SK-N-SH (cell line): Measurements from ENCODE around the gene CLIC1. TPM values are rescaled to one million over a fixed set of nuclear protein-coding genes. Genes with fewer than 3 reads are reported as not detected.

Experiments
- CTCF ChIA-PET: fragments of 300-600, 350-600 bp; formaldehyde crosslinking; extraction: SDS; loops from one replicate; lab custom pipeline; 2021; lab: Yijun Ruan, JAX
- POLR2A ChIA-PET: fragments of 350-600 bp; sonication (Branson Sonifier 250); formaldehyde crosslinking; extraction: SDS; loops from one replicate; lab custom pipeline; 2020; ENCODE audit warnings: antibody characterized with exemption, inconsistent platforms; lab: Yijun Ruan, JAX
- DNase-seq: peaks from one replicate; pipeline ENCODE4 v3.0.0; 2012
- H2AFZ ChIP-seq: fragments of 200-600 bp; sonication (generic); 2 replicates; pipeline ENCODE4 v1.8.1; 2016; ENCODE audit warnings: antibody characterized with exemption, mild to moderate bottlenecking, low read depth
- H3F3A ChIP-seq: fragments of 200-600 bp; sonication (generic); replicated peaks from 2 replicates; pipeline ENCODE3; 2016; ENCODE audit warnings: antibody characterized with exemption, mild to moderate bottlenecking; ENCODE audit not compliant: insufficient read depth
- H3K27ac ChIP-seq, 2 experiments: fragments of 200-500 bp in 1 of 2; fragments of 200-600 bp in 1 of 2; sonication (Bioruptor generic) in 1 of 2; sonication (generic), shearing (Covaris generic) in 1 of 2; 2 replicates each; pipeline versions ENCODE4 v1.5.1 to v1.6.1; 2014 to 2016; ENCODE audit warnings: low read depth in 2 of 2, inconsistent platforms in 1 of 2, low read length in 1 of 2, mild to moderate bottlenecking in 1 of 2, mixed read lengths in 1 of 2
- H3K27me3 ChIP-seq: fragments of 200-600 bp; sonication (generic), shearing (Covaris generic); 2 replicates; pipeline ENCODE4 v1.6.1; 2016; ENCODE audit warnings: mixed run types; ENCODE audit not compliant: insufficient read depth
- H3K36me3 ChIP-seq, 2 experiments: fragments of 200-500 bp in 1 of 2; fragments of 200-600 bp in 1 of 2; sonication (Bioruptor generic) in 1 of 2; sonication (generic) in 1 of 2; replicated peaks in 1 of 2; 2 replicates each; pipeline versions ENCODE3 to v1.5.1; 2014 to 2016; ENCODE audit warnings: low read length in 1 of 2, mild to moderate bottlenecking in 1 of 2; ENCODE audit not compliant: insufficient read depth in 2 of 2, control insufficient read depth in 1 of 2
- H3K4me1 ChIP-seq, 2 experiments: fragments of 200-500 bp in 1 of 2; fragments of 200-600 bp in 1 of 2; sonication (Bioruptor generic) in 1 of 2; sonication (generic), shearing (Covaris generic) in 1 of 2; 2 replicates each; pipeline versions ENCODE4 v1.5.1 to v1.6.1; 2014 to 2016; ENCODE audit warnings: low read depth in 1 of 2, low read length in 1 of 2, mixed run types in 1 of 2; ENCODE audit not compliant: insufficient read depth in 2 of 2, control insufficient read depth in 1 of 2
- H3K4me2 ChIP-seq: fragments of 200-600 bp; sonication (generic), shearing (Covaris generic); 2 replicates; pipeline ENCODE4 v1.6.1; 2017; ENCODE audit warnings: mixed run types
- H3K4me3 ChIP-seq, 2 experiments: fragments of 200-500 bp in 1 of 2; fragments of 200-600 bp in 1 of 2; sonication (Bioruptor generic) in 1 of 2; sonication (generic), shearing (Covaris generic) in 1 of 2; 2 replicates each; pipeline versions ENCODE4 v1.5.1 to v1.8.1; 2014 to 2016; ENCODE audit warnings: low read depth in 2 of 2, inconsistent platforms in 1 of 2, low read length in 1 of 2, mild to moderate bottlenecking in 1 of 2, mixed read lengths in 1 of 2, moderate library complexity in 1 of 2
- H3K79me2 ChIP-seq: fragments of 200-600 bp; sonication (generic); 2 replicates; pipeline ENCODE4 v1.8.1; 2017; ENCODE audit warnings: mild to moderate bottlenecking; ENCODE audit not compliant: insufficient read depth
- H3K9ac ChIP-seq: fragments of 200-600 bp; sonication (generic); 2 replicates; pipeline ENCODE4 v1.6.1; 2017; ENCODE audit warnings: mixed run types
- H3K9me2 ChIP-seq: fragments of 200-600 bp; sonication (generic); 2 replicates; pipeline ENCODE4 v1.6.1; 2017; ENCODE audit warnings: mixed run types
- H3K9me3 ChIP-seq: fragments of 200-600 bp; sonication (generic); 2 replicates; pipeline ENCODE4 v1.6.1; 2017; ENCODE audit warnings: mixed run types, mild to moderate bottlenecking, moderate library complexity
- H4K20me1 ChIP-seq: fragments of 200-600 bp; sonication (generic); 2 replicates; pipeline ENCODE4 v1.6.1; 2017; ENCODE audit warnings: mild to moderate bottlenecking, mixed run types; ENCODE audit not compliant: insufficient read depth
- ELF1 ChIP-seq: IDR thresholded peaks from 2 replicates; pipeline ENCODE4 v1.4.0; 2012
- EP300 ChIP-seq, 2 experiments: IDR thresholded peaks; 2 replicates each; pipeline versions ENCODE4 v1.4.0 to v1.6.1; 2012; ENCODE audit warnings: borderline replicate concordance in 1 of 2, low read depth in 1 of 2, low read length in 1 of 2
- EZH2phosphoT487 ChIP-seq: fragments of 200-600 bp; sonication (generic); IDR thresholded peaks from 2 replicates; pipeline ENCODE4 v1.6.1; 2017; ENCODE audit warnings: low read depth, mixed run types, mild to moderate bottlenecking, antibody characterized with exemption, moderate library complexity, borderline replicate concordance
- FOXJ3 ChIP-seq: sonication (generic); formaldehyde crosslinking; IDR thresholded peaks from 2 replicates; pipeline ENCODE4 v1.5.1; 2020; ENCODE audit warnings: mild to moderate bottlenecking, missing genetic modification reagents
- FOXM1 ChIP-seq: IDR thresholded peaks from 2 replicates; pipeline ENCODE4 v1.4.0; 2012; ENCODE audit warnings: low read depth, mild to moderate bottlenecking
- GATA2 ChIP-seq: sonication (generic); formaldehyde crosslinking; IDR thresholded peaks from 2 replicates; pipeline ENCODE4 v1.5.0; 2020; ENCODE audit warnings: mild to moderate bottlenecking, missing genetic modification reagents
- NFIC ChIP-seq: IDR thresholded peaks from 2 replicates; pipeline ENCODE4 v1.4.0; 2012; ENCODE audit warnings: borderline replicate concordance
- RCOR1 ChIP-seq: fragments of 150-350 bp; IDR thresholded peaks from 2 replicates; pipeline ENCODE4 v1.6.1; 2017; ENCODE audit warnings: antibody characterized with exemption, low read length
- RXRA ChIP-seq: IDR thresholded peaks from 2 replicates; pipeline ENCODE4 v1.4.0; 2012; ENCODE audit warnings: low read depth, mild to moderate bottlenecking, borderline replicate concordance
- SIN3A ChIP-seq: IDR thresholded peaks from 2 replicates; pipeline ENCODE4 v1.6.1; 2012; ENCODE audit warnings: low read depth, mild to moderate bottlenecking, low read length, moderate library complexity, borderline replicate concordance
- TAF1 ChIP-seq: IDR thresholded peaks from 2 replicates; pipeline ENCODE4 v1.6.1; 2012; ENCODE audit warnings: low read depth, mild to moderate bottlenecking, low read length, moderate library complexity, borderline replicate concordance
- TCF12 ChIP-seq: IDR thresholded peaks from 2 replicates; pipeline ENCODE4 v1.4.0; 2012
- YY1 ChIP-seq: IDR thresholded peaks from 2 replicates; pipeline ENCODE4 v1.4.0; 2012; ENCODE audit warnings: low read depth, mild to moderate bottlenecking
- WGBS: methylation state at CpG from one replicate; pipeline ENCODE4 v1.1.6; 2017; ENCODE audit warnings: low lambda C conversion rate; 5-methylcytosine and 5-hydroxymethylcytosine counted together
- polyA plus RNA-seq, 3 experiments: library from polyadenylated mRNA; depleted of rRNA; stranded (reverse); fragments of >200 nt; gene quantifications; 2 replicates each; pipeline ENCODE4 v1.2.3, GENCODE V29; 2012
- TF ChIP-seq, protein P1 (sequence below): fragments of 200-600 bp; sonication (generic); IDR thresholded peaks from 2 replicates; pipeline ENCODE4 v1.6.1; 2017; ENCODE audit warnings: antibody characterized with exemption, mild to moderate bottlenecking, moderate library complexity
- TF ChIP-seq, protein P2 (sequence below): fragments of 150-350 bp; IDR thresholded peaks from 2 replicates; pipeline ENCODE4 v1.6.1; 2016; ENCODE audit warnings: mild to moderate bottlenecking, low read depth, low read length
- TF ChIP-seq, protein P3 (sequence below): fragments of 150-350 bp; IDR thresholded peaks from 2 replicates; pipeline ENCODE4 v1.6.1; 2017; ENCODE audit warnings: antibody characterized with exemption, low read length, low read depth, borderline replicate concordance
- TF ChIP-seq, protein P4 (sequence below): IDR thresholded peaks from 2 replicates; pipeline ENCODE4 v1.4.0; 2012; ENCODE audit warnings: low read depth, borderline replicate concordance
- TF ChIP-seq, protein P5 (sequence below): IDR thresholded peaks from 2 replicates; pipeline ENCODE4 v1.4.0; 2012; ENCODE audit warnings: low read depth, borderline replicate concordance

The CLIC1 gene
- polyA plus RNA-seq, 1 of the 3 experiments (the other 2 are of a cell fraction), result 520 TPM

DNA sequence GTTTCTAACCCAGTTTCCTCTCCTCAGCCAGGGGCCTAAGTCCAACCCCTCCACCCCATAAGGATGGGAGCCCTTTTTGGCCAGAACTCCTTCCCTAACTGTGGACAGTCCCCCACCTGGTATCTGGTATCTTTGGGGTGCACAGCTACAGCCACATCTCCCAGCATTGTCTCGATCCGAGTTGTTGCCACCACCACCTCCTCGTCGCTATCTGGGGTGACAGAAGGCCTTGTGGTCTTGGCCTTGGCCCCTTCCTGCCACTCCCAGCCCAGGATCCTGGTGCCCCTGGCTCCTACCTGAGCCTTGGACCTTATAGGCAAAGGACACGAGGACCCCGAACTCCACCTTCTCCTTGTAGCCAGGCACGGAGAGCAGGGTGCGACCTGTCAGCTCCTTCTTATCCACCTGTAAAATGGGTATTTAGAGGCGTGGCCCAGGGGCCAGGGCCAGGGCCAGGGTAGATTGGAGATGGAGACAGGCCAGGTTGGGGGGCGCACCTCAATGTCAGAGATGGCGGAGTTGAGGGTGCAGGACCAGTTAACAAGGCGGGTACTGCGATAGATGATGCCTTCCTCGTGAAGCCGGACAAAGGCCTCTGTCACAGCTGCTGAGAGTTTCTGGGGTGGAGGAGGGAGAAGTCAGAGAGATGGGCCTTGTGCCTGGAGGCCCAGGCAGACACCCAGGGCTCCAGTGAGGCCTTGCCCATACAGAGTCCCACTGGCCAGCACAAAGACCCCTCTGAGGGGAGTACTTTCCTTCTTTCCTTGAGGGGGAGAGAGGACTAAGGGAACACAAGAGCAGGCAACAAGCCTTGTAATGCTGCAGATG is 48.0 kb upstream of the CLIC1 start (continued):
- TF ChIP-seq, protein P1, sequence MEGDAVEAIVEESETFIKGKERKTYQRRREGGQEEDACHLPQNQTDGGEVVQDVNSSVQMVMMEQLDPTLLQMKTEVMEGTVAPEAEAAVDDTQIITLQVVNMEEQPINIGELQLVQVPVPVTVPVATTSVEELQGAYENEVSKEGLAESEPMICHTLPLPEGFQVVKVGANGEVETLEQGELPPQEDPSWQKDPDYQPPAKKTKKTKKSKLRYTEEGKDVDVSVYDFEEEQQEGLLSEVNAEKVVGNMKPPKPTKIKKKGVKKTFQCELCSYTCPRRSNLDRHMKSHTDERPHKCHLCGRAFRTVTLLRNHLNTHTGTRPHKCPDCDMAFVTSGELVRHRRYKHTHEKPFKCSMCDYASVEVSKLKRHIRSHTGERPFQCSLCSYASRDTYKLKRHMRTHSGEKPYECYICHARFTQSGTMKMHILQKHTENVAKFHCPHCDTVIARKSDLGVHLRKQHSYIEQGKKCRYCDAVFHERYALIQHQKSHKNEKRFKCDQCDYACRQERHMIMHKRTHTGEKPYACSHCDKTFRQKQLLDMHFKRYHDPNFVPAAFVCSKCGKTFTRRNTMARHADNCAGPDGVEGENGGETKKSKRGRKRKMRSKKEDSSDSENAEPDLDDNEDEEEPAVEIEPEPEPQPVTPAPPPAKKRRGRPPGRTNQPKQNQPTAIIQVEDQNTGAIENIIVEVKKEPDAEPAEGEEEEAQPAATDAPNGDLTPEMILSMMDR, result no peak
- TF ChIP-seq SIN3A, result no peak

DNA sequence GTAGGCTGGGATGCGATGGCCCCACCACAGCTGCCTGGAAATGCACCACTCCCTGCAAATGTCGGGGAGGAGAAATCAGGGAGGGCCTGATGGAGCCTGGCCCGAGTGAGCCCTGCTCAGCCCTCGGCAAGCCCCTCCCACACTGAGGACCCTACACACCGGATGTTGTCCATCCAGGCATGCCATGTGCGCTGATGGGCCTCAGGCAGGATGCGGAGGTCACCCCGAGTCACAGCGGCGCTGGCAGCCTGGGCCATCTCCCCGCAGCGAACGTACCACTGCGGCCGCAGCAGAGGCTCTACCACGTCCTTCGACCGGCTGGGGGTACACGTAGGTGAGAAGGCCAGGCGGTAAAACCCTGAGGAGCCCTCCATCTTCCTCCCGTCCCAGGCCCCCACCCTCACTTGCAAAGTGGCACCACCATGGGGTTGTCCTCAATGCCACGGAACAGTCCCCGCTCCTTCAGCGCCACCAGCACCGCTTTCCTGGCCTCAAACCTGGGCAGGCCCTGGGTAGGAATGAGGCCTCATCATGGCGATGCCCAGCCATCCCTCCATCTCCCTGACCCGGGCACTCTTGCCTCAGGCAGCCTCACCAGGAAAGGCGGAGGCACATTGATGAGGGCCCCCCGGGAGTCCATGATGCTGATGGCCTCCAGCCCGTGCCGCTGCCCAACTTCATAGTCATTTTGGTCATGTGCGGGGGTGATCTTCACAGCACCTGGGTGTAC is 46.0 kb upstream of the CLIC1 start:
- ChIA-PET POLR2A (interaction anchor here (1.2 kb wide), 1 partner anchor 13 kb away, joined by 3 read pairs; no protein-coding TSS in a partner anchor), CTCF (interaction anchor here (1.0 to 1.8 kb wide), 2 partner anchors 9 kb away, joined by 3 to 6 read pairs; no protein-coding TSS in a partner anchor)
- H3K79me2 ChIP-seq, result 0 out of 2 replicates have a peak, but pooled peaks cover 4% of the 10 kb centered on the region
- 91% methylated on average over 14 of the region's 32 CpGs for WGBS
- no peak overlapping the region for H3K4me2 ChIP-seq
- no peak overlapping the region for H2AFZ ChIP-seq
- TF ChIP-seq, protein P2, sequence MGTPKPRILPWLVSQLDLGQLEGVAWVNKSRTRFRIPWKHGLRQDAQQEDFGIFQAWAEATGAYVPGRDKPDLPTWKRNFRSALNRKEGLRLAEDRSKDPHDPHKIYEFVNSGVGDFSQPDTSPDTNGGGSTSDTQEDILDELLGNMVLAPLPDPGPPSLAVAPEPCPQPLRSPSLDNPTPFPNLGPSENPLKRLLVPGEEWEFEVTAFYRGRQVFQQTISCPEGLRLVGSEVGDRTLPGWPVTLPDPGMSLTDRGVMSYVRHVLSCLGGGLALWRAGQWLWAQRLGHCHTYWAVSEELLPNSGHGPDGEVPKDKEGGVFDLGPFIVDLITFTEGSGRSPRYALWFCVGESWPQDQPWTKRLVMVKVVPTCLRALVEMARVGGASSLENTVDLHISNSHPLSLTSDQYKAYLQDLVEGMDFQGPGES, result no peak
- no peak for TF ChIP-seq RCOR1
- no peak for TF ChIP-seq EZH2phosphoT487
- no peak for TF ChIP-seq YY1
- TF ChIP-seq EP300 (IDR thresholded peaks at IDR 0.05; ENCODE audit: borderline replicate concordance in 1 of 2, low read depth in 1 of 2, low read length in 1 of 2), result no peak
- TF ChIP-seq, protein P3, sequence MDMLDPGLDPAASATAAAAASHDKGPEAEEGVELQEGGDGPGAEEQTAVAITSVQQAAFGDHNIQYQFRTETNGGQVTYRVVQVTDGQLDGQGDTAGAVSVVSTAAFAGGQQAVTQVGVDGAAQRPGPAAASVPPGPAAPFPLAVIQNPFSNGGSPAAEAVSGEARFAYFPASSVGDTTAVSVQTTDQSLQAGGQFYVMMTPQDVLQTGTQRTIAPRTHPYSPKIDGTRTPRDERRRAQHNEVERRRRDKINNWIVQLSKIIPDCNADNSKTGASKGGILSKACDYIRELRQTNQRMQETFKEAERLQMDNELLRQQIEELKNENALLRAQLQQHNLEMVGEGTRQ, result no peak
- no peak for TF ChIP-seq ELF1
- no peak for TF ChIP-seq SIN3A
- TF ChIP-seq NFIC, result no peak
- TF ChIP-seq GATA2, result no peak
- TF ChIP-seq, protein P4, sequence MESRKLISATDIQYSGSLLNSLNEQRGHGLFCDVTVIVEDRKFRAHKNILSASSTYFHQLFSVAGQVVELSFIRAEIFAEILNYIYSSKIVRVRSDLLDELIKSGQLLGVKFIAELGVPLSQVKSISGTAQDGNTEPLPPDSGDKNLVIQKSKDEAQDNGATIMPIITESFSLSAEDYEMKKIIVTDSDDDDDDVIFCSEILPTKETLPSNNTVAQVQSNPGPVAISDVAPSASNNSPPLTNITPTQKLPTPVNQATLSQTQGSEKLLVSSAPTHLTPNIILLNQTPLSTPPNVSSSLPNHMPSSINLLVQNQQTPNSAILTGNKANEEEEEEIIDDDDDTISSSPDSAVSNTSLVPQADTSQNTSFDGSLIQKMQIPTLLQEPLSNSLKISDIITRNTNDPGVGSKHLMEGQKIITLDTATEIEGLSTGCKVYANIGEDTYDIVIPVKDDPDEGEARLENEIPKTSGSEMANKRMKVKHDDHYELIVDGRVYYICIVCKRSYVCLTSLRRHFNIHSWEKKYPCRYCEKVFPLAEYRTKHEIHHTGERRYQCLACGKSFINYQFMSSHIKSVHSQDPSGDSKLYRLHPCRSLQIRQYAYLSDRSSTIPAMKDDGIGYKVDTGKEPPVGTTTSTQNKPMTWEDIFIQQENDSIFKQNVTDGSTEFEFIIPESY, result no peak
- TF ChIP-seq FOXM1, result no peak
- TF ChIP-seq TAF1, result no peak
- no peak for TF ChIP-seq RXRA
- no peak for TF ChIP-seq TCF12
- TF ChIP-seq, protein P5, sequence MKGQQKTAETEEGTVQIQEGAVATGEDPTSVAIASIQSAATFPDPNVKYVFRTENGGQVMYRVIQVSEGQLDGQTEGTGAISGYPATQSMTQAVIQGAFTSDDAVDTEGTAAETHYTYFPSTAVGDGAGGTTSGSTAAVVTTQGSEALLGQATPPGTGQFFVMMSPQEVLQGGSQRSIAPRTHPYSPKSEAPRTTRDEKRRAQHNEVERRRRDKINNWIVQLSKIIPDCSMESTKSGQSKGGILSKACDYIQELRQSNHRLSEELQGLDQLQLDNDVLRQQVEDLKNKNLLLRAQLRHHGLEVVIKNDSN, result no peak
- no peak for TF ChIP-seq FOXJ3 (CRISPR knock-in tag)
- H3K9me2 ChIP-seq, result no peaks in the 10 kb centered on the region
- no peak for DNase-seq
- no peaks in the 10 kb centered on the region for H4K20me1 ChIP-seq
- H3K36me3 ChIP-seq, result peaks cover 14 to 65% of the 10 kb centered on the region in 2 experiments
- H3K27ac ChIP-seq, result no peak overlapping the region
- H3K4me3 ChIP-seq, result no peak overlapping the region
- H3K27me3 ChIP-seq, result no peaks in the 10 kb centered on the region
- H3K4me1 ChIP-seq, result peaks cover 2 to 3% of the 10 kb centered on the region in 2 experiments; a peak in 2 of 4 replicates
- peaks cover 3% of the 10 kb centered on the region for H3F3A ChIP-seq
- no peak overlapping the region for H3K9ac ChIP-seq
- no peaks in the 10 kb centered on the region for H3K9me3 ChIP-seq
